Measurements from ENCODE around the gene ZNF827.

DNA sequence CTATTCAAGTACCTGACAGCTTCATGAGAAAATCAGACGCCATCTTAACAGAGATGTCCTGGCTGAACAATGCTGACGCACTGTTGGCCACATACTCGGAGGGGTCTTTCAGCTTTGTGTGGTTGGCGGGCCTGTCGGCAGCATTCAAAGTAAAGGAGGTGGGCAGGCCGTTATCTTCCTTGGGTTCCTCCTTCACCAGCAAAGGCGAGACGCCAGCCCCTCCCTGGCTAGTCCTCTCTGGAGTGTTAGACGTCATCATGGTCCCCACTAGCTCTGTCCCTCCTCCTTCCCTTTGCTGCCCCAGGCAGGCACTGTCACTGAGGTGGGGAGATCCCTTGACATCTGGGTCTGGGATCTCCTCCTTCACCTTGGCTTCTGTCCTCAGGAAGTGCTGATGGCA, 53.0 kb downstream of the ZNF827 start:
- TF ChIP-seq TEAD4 (IDR thresholded peaks at IDR 0.05) (no peak), RAD21 (IDR thresholded peaks at IDR 0.05; ENCODE audit: low read depth) (no peak), EP300 (IDR thresholded peaks at IDR 0.05; ENCODE audit: borderline replicate concordance) (no peak)
- TF ChIP-seq, protein P1, sequence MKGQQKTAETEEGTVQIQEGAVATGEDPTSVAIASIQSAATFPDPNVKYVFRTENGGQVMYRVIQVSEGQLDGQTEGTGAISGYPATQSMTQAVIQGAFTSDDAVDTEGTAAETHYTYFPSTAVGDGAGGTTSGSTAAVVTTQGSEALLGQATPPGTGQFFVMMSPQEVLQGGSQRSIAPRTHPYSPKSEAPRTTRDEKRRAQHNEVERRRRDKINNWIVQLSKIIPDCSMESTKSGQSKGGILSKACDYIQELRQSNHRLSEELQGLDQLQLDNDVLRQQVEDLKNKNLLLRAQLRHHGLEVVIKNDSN (IDR thresholded peaks at IDR 0.05), result no peak
- TF ChIP-seq, protein P2, sequence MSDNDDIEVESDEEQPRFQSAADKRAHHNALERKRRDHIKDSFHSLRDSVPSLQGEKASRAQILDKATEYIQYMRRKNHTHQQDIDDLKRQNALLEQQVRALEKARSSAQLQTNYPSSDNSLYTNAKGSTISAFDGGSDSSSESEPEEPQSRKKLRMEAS (IDR thresholded peaks at IDR 0.05), result no peak
